HG02763 (cell line): ENCODE data around the gene HARS1.
"Not testable (repeated sequence)": the region's sequence is repeated elsewhere in the genome, so short reads cannot be mapped to it uniquely, and the experiment has no call there.

Experiments used
- ATAC-seq: cut with Tn5 transposase; IDR thresholded peaks from one replicate; pipeline ENCODE4 v1.9.1; 2021; ENCODE audit warnings: mild to moderate bottlenecking, moderate library complexity; ENCODE audit not compliant: unreplicated experiment

The HARS1 gene

GRCh38 chr5:140634103-140634502 lies 57.1 kb downstream of the HARS1 start:
- no peak for ATAC-seq

- ATAC-seq: no peak
Measured at GRCh38 chr5:140633501-140633900, 57.7 kb downstream of the HARS1 start.

GRCh38 chr5:140633021-140633471 lies 58.1 kb downstream of the HARS1 start, which contains the start of gene CD14:
Gene CD14 (minus strand): TSS chr5:140633175. CDS start chr5:140633071, 104 bp downstream.
- no peak for ATAC-seq

GRCh38 chr5:140632366-140633020 lies 58.7 kb downstream of the HARS1 start:
- ATAC-seq: peak; percentile 44

GRCh38 chr5:140631831-140632365 lies 59.3 kb downstream of the HARS1 start:
- peak; percentile 30 for ATAC-seq

- no peak for ATAC-seq
Measured at GRCh38 chr5:140631036-140631417, 60.1 kb downstream of the HARS1 start.

- ATAC-seq: no peak
Measured at GRCh38 chr5:140630292-140631035, 60.7 kb downstream of the HARS1 start.

GRCh38 chr5:140628711-140629110 lies 62.5 kb downstream of the HARS1 start:
- ATAC-seq: no peak

GRCh38 chr5:140627972-140628371 lies 63.2 kb downstream of the HARS1 start:
- ATAC-seq: no peak

GRCh38 chr5:140624886-140625285 lies 66.3 kb downstream of the HARS1 start:
- ATAC-seq: not testable (repeated sequence)
